IMR-90 (cell line): ENCODE results near the gene AKR1C2. TPM values are rescaled to one million over a fixed set of nuclear protein-coding genes. Genes with fewer than 3 reads are reported as not detected.
"Not testable (repeated sequence)": the region's sequence is repeated elsewhere in the genome, so short reads cannot be mapped to it uniquely, and the experiment has no call there.

Experiments
- ATAC-seq: fragments of 200-7000 bp; cut with Tn5 transposase; 2 replicates; pipeline ENCODE4 v1.9.1; 2020; ENCODE audit warnings: low read depth, mild to moderate bottlenecking, moderate library complexity
- BruUV-seq: library from RNA; stranded (reverse); fragments of 400-500 nt; replicated peaks from 2 replicates; lab custom pipeline; 2021; lab: Mats Ljungman, UMichigan
- CTCF ChIA-PET: fragments of 300-600 bp; formaldehyde crosslinking; extraction: SDS; loops from one replicate; lab custom pipeline; 2021; ENCODE audit warnings: antibody characterized with exemption; lab: Yijun Ruan, JAX
- POLR2A ChIA-PET: fragments of 300-600 bp; sonication (Branson Sonifier 250); formaldehyde crosslinking; loops from one replicate; lab custom pipeline; 2022; ENCODE audit warnings: antibody characterized with exemption; ENCODE audit not compliant: unreplicated experiment; lab: Charles Lee
- DNase-seq: peaks from one replicate; pipeline ENCODE4 v3.0.0; 2013
- H2AFZ ChIP-seq: replicated peaks from 2 replicates; pipeline ENCODE3; 2013; ENCODE audit warnings: low read length, mild to moderate bottlenecking; ENCODE audit not compliant: poor library complexity
- H2AK5ac ChIP-seq: 2 replicates; pipeline ENCODE4 v1.6.1; 2013; ENCODE audit warnings: low read depth, low read length, inconsistent platforms
- H2AK9ac ChIP-seq: replicated peaks from 2 replicates; pipeline ENCODE3; 2013; ENCODE audit warnings: mild to moderate bottlenecking, low read depth, low read length, moderate library complexity; ENCODE audit not compliant: poor library complexity
- H2BK120ac ChIP-seq: 2 replicates; pipeline ENCODE4 v1.6.1; 2013; ENCODE audit warnings: low read depth, low read length, inconsistent platforms
- H2BK15ac ChIP-seq: 3 replicates; pipeline ENCODE4 v1.6.1; 2013; ENCODE audit warnings: low read depth, low read length, inconsistent platforms
- H2BK20ac ChIP-seq: 2 replicates; pipeline ENCODE4 v1.6.1; 2013; ENCODE audit warnings: low read depth, mild to moderate bottlenecking, inconsistent platforms, low read length, moderate library complexity
- H2BK5ac ChIP-seq: 2 replicates; pipeline ENCODE4 v1.6.1; 2013; ENCODE audit warnings: mild to moderate bottlenecking, low read depth, low read length, inconsistent platforms; ENCODE audit not compliant: poor library complexity, severe bottlenecking
- H3K14ac ChIP-seq: replicated peaks from 2 replicates; pipeline ENCODE4 v1.6.1; 2013; ENCODE audit warnings: low read depth, low read length, inconsistent platforms
- H3K18ac ChIP-seq: 2 replicates; pipeline ENCODE4 v1.6.1; 2013; ENCODE audit warnings: low read depth, low read length, control low read depth
- H3K23ac ChIP-seq: 2 replicates; pipeline ENCODE4 v1.6.1; 2013; ENCODE audit warnings: low read depth, low read length, inconsistent platforms
- H3K27ac ChIP-seq: 2 replicates; pipeline ENCODE4 v1.5.1; 2013; ENCODE audit warnings: mild to moderate bottlenecking, control low read depth, low read length; ENCODE audit not compliant: insufficient read depth
- H3K27me3 ChIP-seq: 2 replicates; pipeline ENCODE4 v1.6.1; 2013; ENCODE audit warnings: low read length; ENCODE audit not compliant: control insufficient read depth, insufficient read depth
- H3K36me3 ChIP-seq: 2 replicates; pipeline ENCODE4 v1.6.1; 2013; ENCODE audit warnings: low read length, mixed read lengths; ENCODE audit not compliant: control insufficient read depth, insufficient read depth
- H3K4ac ChIP-seq: 2 replicates; pipeline ENCODE4 v1.6.1; 2013; ENCODE audit warnings: low read depth, low read length, inconsistent platforms
- H3K4me1 ChIP-seq: 2 replicates; pipeline ENCODE4 v1.6.1; 2013; ENCODE audit warnings: low read length, mixed read lengths; ENCODE audit not compliant: control insufficient read depth, insufficient read depth
- H3K4me2 ChIP-seq: 2 replicates; pipeline ENCODE4 v1.6.1; 2013; ENCODE audit warnings: low read depth, mild to moderate bottlenecking, control low read depth, low read length, moderate library complexity
- H3K4me3 ChIP-seq: 2 replicates; pipeline ENCODE4 v1.5.1; 2013; ENCODE audit warnings: low read depth, mild to moderate bottlenecking, control low read depth, low read length, moderate library complexity; ENCODE audit not compliant: insufficient read depth
- H3K56ac ChIP-seq: 2 replicates; pipeline ENCODE4 v1.6.1; 2013; ENCODE audit warnings: low read length, inconsistent platforms; ENCODE audit not compliant: insufficient read depth; ENCODE audit errors: extremely low read depth
- H3K79me1 ChIP-seq, 2 experiments: 2 replicates each; pipeline ENCODE4 v1.6.1; 2013; ENCODE audit warnings: low read length in 2 of 2, inconsistent platforms in 1 of 2, low read depth in 1 of 2
- H3K9ac ChIP-seq: 2 replicates; pipeline ENCODE4 v1.6.1; 2013; ENCODE audit warnings: low read depth, low read length, control low read depth
- H3K9me1 ChIP-seq: 2 replicates; pipeline ENCODE4 v1.6.1; 2013; ENCODE audit warnings: low read length, inconsistent platforms; ENCODE audit not compliant: insufficient read depth
- H3K9me3 ChIP-seq: 2 replicates; pipeline ENCODE4 v1.6.1; 2013; ENCODE audit warnings: low read length; ENCODE audit not compliant: control insufficient read depth, insufficient read depth
- H4K20me1 ChIP-seq: 2 replicates; pipeline ENCODE4 v1.6.1; 2013; ENCODE audit warnings: low read length, inconsistent platforms; ENCODE audit not compliant: insufficient read depth
- H4K5ac ChIP-seq: 2 replicates; pipeline ENCODE4 v1.6.1; 2013; ENCODE audit warnings: mild to moderate bottlenecking, low read depth, low read length, control low read depth
- H4K8ac ChIP-seq, 2 experiments: 2 replicates each; pipeline ENCODE4 v1.6.1; 2013; ENCODE audit warnings: low read depth in 2 of 2, low read length in 2 of 2, control low read depth in 1 of 2, inconsistent platforms in 1 of 2
- H4K91ac ChIP-seq: 2 replicates; pipeline ENCODE4 v1.6.1; 2013; ENCODE audit warnings: low read depth, low read length, inconsistent platforms; ENCODE audit not compliant: insufficient read depth
- WGBS, 2 experiments: methylation state at CpG; one replicate each; pipeline versions ENCODE4 v1.1.5 to v1.1.7; 2013; ENCODE audit warnings: missing lambda C conversion rate in 2 of 2; ENCODE audit not compliant: insufficient read length in 1 of 2; ENCODE audit errors: extremely low coverage in 2 of 2; 5-methylcytosine and 5-hydroxymethylcytosine counted together
- dilution Hi-C: fragments of 300-500 bp; cut with HindIII; formaldehyde crosslinking; loops from one replicate; pipeline ENCODE4 v1.14.3; 2018; ENCODE audit warnings: low sequenced_read_pairs; ENCODE audit not compliant: unreplicated experiment
- in situ Hi-C: fragments of 300-500 bp; cut with MboI; formaldehyde crosslinking; loops from 3 replicates; pipeline ENCODE4 v1.14.3; 2019; ENCODE audit warnings: low sequenced_read_pairs, inconsistent platforms, mixed read lengths
- intact Hi-C: fragments of 100-400 bp; cut with micrococcal nuclease; formaldehyde crosslinking; loops from 2 replicates; pipeline ENCODE4 v1.10.0; 2022
- polyA plus RNA-seq, 3 experiments: library from polyadenylated mRNA; depleted of rRNA; stranded (reverse); fragments of >200 nt; gene quantifications; 2 replicates each; pipeline ENCODE4 v1.2.3, GENCODE V29; 2012; ENCODE audit warnings: low replicate concordance in 1 of 3
- total RNA-seq: library from RNA; depleted of rRNA; stranded (reverse); fragments of >200 nt; gene quantifications from 2 replicates; pipeline ENCODE4 v1.2.3, GENCODE V29; 2012

AKR1C2 gene
- total and polyA plus RNA-seq, 2 of the 4 experiments (the other 2 are of a cell fraction), result 0.36 to 1.0 TPM

DNA sequence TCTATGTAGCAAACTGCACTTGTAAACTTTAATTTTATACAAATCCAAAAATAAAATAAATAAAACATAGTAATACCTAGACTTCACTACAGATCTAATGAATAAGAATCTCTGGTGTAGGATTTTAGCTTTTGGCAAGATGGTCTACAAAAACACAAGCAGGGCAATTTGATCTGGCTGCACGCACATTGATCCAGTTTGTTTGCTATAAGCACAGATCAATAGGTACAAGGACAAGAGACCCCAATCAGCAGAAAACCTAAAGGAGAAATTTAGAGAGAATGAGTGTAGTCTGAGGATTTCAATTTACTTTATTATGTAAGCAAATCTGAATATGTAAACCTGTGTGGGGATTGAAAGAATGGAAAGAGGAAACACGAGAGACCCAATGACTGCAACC lies 7.7 kb upstream of the AKR1C2 start:
- CTCF ChIA-PET, result interaction anchor here (1.6 kb wide), 1 partner anchor 162 kb away, joined by 4 read pairs; no protein-coding TSS in a partner anchor
- dilution Hi-C loops, result not testable (repeated sequence)

DNA sequence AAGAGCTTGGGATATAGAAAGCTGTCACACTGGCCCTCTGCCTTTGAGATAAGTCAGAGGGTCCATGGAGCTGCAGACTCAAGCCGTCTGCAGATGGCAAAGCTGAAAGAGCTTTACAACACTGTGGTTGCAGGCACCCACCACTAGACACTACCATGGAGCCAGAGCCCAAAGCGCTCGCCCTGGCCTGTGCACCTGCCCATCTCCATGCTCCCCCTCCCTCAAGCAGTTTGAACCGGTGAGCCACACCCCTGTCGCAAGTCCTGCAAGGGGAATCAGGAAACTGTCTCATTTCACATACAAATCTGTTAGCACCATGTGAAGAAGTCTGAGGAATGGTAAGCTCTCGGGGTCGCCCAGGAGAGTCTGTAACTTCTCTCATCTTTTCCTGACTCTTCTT lies 6.4 kb upstream of the AKR1C2 start:
- H3K9me3 ChIP-seq, H3K23ac ChIP-seq, H3K4me1 ChIP-seq, POLR2A ChIA-PET, H2BK20ac ChIP-seq, H3K79me1 ChIP-seq, intact Hi-C loops, H2BK120ac ChIP-seq, H4K20me1 ChIP-seq, H3K9me1 ChIP-seq, H2BK15ac ChIP-seq, H4K91ac ChIP-seq, H3K27ac ChIP-seq, ATAC-seq, H3K4me2 ChIP-seq, H2AK5ac ChIP-seq, DNase-seq, H3K27me3 ChIP-seq, H3K4me3 ChIP-seq, H4K5ac ChIP-seq, H3K56ac ChIP-seq, H3K18ac ChIP-seq, H3K4ac ChIP-seq, H2BK5ac ChIP-seq, in situ Hi-C loops, H3K14ac ChIP-seq, H4K8ac ChIP-seq, H3K9ac ChIP-seq, H3K36me3 ChIP-seq, H2AFZ ChIP-seq, H2AK9ac ChIP-seq, BruUV-seq, dilution Hi-C loops: not testable (repeated sequence)
- WGBS, 2 experiments, result no CpG with 5 or more reads among the region's 7 CpGs
- CTCF ChIA-PET, result interaction anchor here (1.6 kb wide), 1 partner anchor 160 kb away, joined by 4 read pairs; no protein-coding TSS in a partner anchor

More for the DNA sequence above, 7.7 kb upstream of the AKR1C2 start:
- POLR2A ChIA-PET, H2AK5ac ChIP-seq, H4K5ac ChIP-seq, H3K36me3 ChIP-seq, H3K27me3 ChIP-seq, H3K4ac ChIP-seq, H4K91ac ChIP-seq, H2BK5ac ChIP-seq, H3K14ac ChIP-seq, H3K4me2 ChIP-seq, H3K27ac ChIP-seq, H4K8ac ChIP-seq, H2AK9ac ChIP-seq, DNase-seq, H3K4me3 ChIP-seq, H3K9me3 ChIP-seq, H2BK20ac ChIP-seq, intact Hi-C loops, H2BK15ac ChIP-seq, H3K4me1 ChIP-seq, H3K79me1 ChIP-seq, H2AFZ ChIP-seq, H2BK120ac ChIP-seq, ATAC-seq, H4K20me1 ChIP-seq, H3K23ac ChIP-seq, H3K9me1 ChIP-seq, BruUV-seq, in situ Hi-C loops, H3K56ac ChIP-seq, H3K9ac ChIP-seq, H3K18ac ChIP-seq: not testable (repeated sequence)
- no CpG with 5 or more reads among the region's 2 CpGs for WGBS, 2 experiments
